ENCODE results near the gene FCN3.

DNA sequence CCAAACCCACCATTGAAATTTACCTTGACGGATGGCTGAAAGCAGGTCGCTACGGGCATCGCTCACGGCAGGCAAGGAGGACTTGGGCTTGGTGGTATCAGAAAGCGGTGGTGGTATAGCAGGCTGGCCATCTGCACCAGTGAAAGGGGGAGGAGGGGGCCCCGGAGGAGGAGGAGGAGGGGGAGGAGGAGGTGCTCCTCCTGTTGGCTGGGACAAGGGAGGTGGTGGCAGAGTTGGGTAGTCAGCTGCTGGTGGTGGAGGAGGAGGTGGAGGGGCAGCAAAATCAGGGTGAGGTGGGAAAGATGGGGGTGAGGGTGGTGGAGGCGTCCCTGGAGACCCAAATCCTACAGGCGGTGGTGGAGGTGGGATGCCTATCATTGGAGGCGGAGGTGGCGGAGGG is 35.0 kb upstream of the FCN3 start:
- no peak for TF ChIP-seq REST (IDR thresholded peaks at IDR 0.05; ENCODE audit: insufficient read depth in 1 of 2, low read depth in 2 of 2, low read length in 2 of 2)
- no peak for TF ChIP-seq TAF1 (IDR thresholded peaks at IDR 0.05; ENCODE audit: borderline replicate concordance, insufficient read depth, low read length)

All from PFSK-1 (cell line).